ENCODE data around the gene KLHL3.

Gene KLHL3

GRCh38 chr5:137618476-137618875, 117.4 kb downstream of the KLHL3 start:
- H3K4me3 ChIP-seq (ENCODE audit: severe bottlenecking) = no peak overlapping the region
- no peak for ATAC-seq (ENCODE audit: low read depth)
- no peaks in the 10 kb centered on the region for H3K9me3 ChIP-seq (ENCODE audit: severe bottlenecking)
- peaks cover 3% of the 10 kb centered on the region for H3K4me1 ChIP-seq (ENCODE audit: insufficient read depth, poor library complexity, severe bottlenecking)
- H3K27me3 ChIP-seq (ENCODE audit: insufficient read depth, poor library complexity, severe bottlenecking) = no peaks in the 10 kb centered on the region
- no peak for DNase-seq (ENCODE audit: low spot score)
- no peaks in the 10 kb centered on the region for H3K36me3 ChIP-seq (ENCODE audit: low read depth)
- TF ChIP-seq, protein P1, sequence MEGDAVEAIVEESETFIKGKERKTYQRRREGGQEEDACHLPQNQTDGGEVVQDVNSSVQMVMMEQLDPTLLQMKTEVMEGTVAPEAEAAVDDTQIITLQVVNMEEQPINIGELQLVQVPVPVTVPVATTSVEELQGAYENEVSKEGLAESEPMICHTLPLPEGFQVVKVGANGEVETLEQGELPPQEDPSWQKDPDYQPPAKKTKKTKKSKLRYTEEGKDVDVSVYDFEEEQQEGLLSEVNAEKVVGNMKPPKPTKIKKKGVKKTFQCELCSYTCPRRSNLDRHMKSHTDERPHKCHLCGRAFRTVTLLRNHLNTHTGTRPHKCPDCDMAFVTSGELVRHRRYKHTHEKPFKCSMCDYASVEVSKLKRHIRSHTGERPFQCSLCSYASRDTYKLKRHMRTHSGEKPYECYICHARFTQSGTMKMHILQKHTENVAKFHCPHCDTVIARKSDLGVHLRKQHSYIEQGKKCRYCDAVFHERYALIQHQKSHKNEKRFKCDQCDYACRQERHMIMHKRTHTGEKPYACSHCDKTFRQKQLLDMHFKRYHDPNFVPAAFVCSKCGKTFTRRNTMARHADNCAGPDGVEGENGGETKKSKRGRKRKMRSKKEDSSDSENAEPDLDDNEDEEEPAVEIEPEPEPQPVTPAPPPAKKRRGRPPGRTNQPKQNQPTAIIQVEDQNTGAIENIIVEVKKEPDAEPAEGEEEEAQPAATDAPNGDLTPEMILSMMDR (IDR thresholded peaks at IDR 0.05; ENCODE audit: poor library complexity, severe bottlenecking) = no peak
- no peak overlapping the region for H3K27ac ChIP-seq (ENCODE audit: poor library complexity, severe bottlenecking)

GRCh38 chr5:137617528-137618205, 118.2 kb downstream of the KLHL3 start:
- no peak for ATAC-seq (ENCODE audit: low read depth)
- no peak overlapping the region for H3K4me3 ChIP-seq (ENCODE audit: severe bottlenecking)
- DNase-seq (ENCODE audit: low spot score) = no peak
- no peaks in the 10 kb centered on the region for H3K27me3 ChIP-seq (ENCODE audit: insufficient read depth, poor library complexity, severe bottlenecking)
- TF ChIP-seq, protein P1 (IDR thresholded peaks at IDR 0.05; ENCODE audit: poor library complexity, severe bottlenecking) = no peak
- H3K4me1 ChIP-seq (ENCODE audit: insufficient read depth, poor library complexity, severe bottlenecking) = peaks cover 3% of the 10 kb centered on the region
- no peaks in the 10 kb centered on the region for H3K9me3 ChIP-seq (ENCODE audit: severe bottlenecking)
- H3K36me3 ChIP-seq (ENCODE audit: low read depth) = no peaks in the 10 kb centered on the region
- H3K27ac ChIP-seq (ENCODE audit: poor library complexity, severe bottlenecking) = no peak overlapping the region

DNA sequence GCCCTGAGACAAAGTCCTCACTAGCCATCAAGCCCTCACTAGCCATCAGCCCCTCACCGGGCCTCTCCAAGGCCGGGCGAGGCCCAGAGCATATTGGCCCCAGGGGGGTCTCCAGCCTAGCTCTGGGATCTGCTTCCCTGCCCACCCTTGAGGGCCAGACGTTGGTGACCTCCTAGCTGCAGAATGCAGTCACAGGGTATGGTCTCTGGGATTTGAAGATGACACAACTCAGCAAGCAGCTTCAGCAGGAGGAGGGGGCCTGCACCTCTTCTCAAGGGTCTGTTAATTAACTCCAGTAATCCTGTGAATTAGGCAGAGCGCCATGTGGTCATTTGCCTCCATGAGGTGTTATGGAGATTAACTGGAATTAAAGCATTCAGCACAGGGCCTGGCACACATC, 119.8 kb downstream of the KLHL3 start:
- no peak for ATAC-seq (ENCODE audit: low read depth)
- H3K4me1 ChIP-seq (ENCODE audit: insufficient read depth, poor library complexity, severe bottlenecking) = no peaks in the 10 kb centered on the region
- H3K27ac ChIP-seq (ENCODE audit: poor library complexity, severe bottlenecking) = no peak overlapping the region
- no peak for DNase-seq (ENCODE audit: low spot score)
- H3K36me3 ChIP-seq (ENCODE audit: low read depth) = no peaks in the 10 kb centered on the region
- no peaks in the 10 kb centered on the region for H3K9me3 ChIP-seq (ENCODE audit: severe bottlenecking)
- H3K27me3 ChIP-seq (ENCODE audit: insufficient read depth, poor library complexity, severe bottlenecking) = no peaks in the 10 kb centered on the region
- H3K4me3 ChIP-seq (ENCODE audit: severe bottlenecking) = no peak overlapping the region
- TF ChIP-seq, protein P1 (IDR thresholded peaks at IDR 0.05; ENCODE audit: poor library complexity, severe bottlenecking) = no peak

DNA sequence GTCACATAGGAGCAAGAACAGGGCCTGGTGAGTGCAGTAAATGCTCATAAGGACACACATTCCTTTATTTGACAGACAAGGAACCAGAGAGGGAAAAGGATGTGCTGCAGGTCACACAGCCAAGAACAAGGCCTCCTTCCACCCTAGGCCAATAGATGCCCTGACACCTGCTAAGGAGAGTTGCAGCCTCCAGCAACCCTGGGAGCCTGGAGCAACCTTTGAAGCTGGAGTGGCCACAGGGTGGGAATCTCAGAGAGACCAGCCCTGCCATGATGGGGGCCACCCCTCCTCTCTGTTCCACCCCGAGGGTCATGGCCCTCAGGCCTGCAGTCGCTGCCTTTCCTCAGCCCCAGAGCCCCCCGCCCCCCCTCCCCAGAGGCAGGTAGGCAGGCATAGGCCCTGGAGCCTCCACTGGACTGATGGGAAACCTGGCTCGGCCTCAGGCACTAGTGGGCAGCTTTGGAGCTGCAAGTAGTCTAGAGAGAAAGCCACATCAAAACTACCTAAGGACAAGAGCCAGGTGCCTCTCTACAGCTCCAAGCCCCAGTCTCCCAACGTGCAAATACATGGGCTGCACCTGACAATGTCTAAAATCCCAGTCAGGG, 120.6 kb downstream of the KLHL3 start:
- H3K4me3 ChIP-seq (ENCODE audit: severe bottlenecking) = no peak overlapping the region
- no peaks in the 10 kb centered on the region for H3K9me3 ChIP-seq (ENCODE audit: severe bottlenecking)
- H3K27ac ChIP-seq (ENCODE audit: poor library complexity, severe bottlenecking) = no peak overlapping the region
- ATAC-seq (ENCODE audit: low read depth) (no peak), DNase-seq (ENCODE audit: low spot score) (no peak)
- TF ChIP-seq, protein P1 (IDR thresholded peaks at IDR 0.05; ENCODE audit: poor library complexity, severe bottlenecking) = no peak
- H3K4me1 ChIP-seq (ENCODE audit: insufficient read depth, poor library complexity, severe bottlenecking) = no peaks in the 10 kb centered on the region
- no peaks in the 10 kb centered on the region for H3K27me3 ChIP-seq (ENCODE audit: insufficient read depth, poor library complexity, severe bottlenecking)
- no peaks in the 10 kb centered on the region for H3K36me3 ChIP-seq (ENCODE audit: low read depth)
